Heart left ventricle (tissue), 13 donors: Measurements from ENCODE around the gene C2orf68.

ENCODE experiments used
- CTCF ChIP-seq, 12 donors: fragments of 200-600 bp; sonication (generic) in 4 of 12; IDR thresholded peaks; one replicate each; pipeline versions ENCODE4 v1.5.0 to v1.8.0; 2018 to 2022; ENCODE audit warnings: antibody characterized with exemption in 12 of 12, mild to moderate bottlenecking in 5 of 12
- POLR2A ChIP-seq, 2 donors: fragments of 450-650 bp; IDR thresholded peaks; one replicate each; pipeline ENCODE4 v1.6.1; 2017; ENCODE audit warnings: antibody characterized with exemption in 2 of 2, mild to moderate bottlenecking in 2 of 2, moderate library complexity in 2 of 2
- donor health status: ischemic (EF 13 %, LVEDD 7.1; RV severe dilation, severe dysfunction).
- donor health status: DM: no; HTN: yes; CAD: no.
- donor health status: DM: no; HTN: no; CAD: no.
- donor health status: ischemic (EF 25% LVEDD 6.9; RV normal size, moderate dysfunction).
- donor health status: ischemic (EF 25% LVEDD 5.7; RV mildly dilated, moderate dysfunction).
- donor health status: ischemic (EF 35%, LVEDD 5.7; RV mildly dilated, moderate dysfunction).
- donor health status: nonischemic (EF 11% LVEDD 7.7; RV severe dilation, severe dysfunction).
- donor health status: DM: yes; HTN: yes; CAD: no.
- donor health status: PGD.
- donor health status: ischemic (EF 29% LVEDD 5.4; RV normal size, mild dysfunction).
- donor health status: nonischemic (EF 23%, LVEDD 6.1; RV moderate dilation, normal function).

GRCh38 chr2:85607268-85608215, 4.3 kb downstream of the C2orf68 start:
- no peak for TF ChIP-seq CTCF (IDR thresholded peaks at IDR 0.05)
- TF ChIP-seq POLR2A (IDR thresholded peaks at IDR 0.05): no peak
